ENCODE results near the gene TP73. TPM values are rescaled to one million over a fixed set of nuclear protein-coding genes. Genes with fewer than 3 reads are reported as not detected.

TP73 gene
- total RNA-seq, 6 experiments from 2014 or later: 0.05 to 2.3 (median 0.32) TPM

- intact Hi-C loops (cut with DNase I): no loop called here
- Histone ChIP-seq H3K9me3 (no peaks in the 10 kb centered on the region), H3K27ac (no peak overlapping the region), H3K4me3 (no peak overlapping the region), H3K27me3 (no peaks in the 10 kb centered on the region), H3K36me3 (peaks cover 0 to 9% (median 0%) of the 10 kb centered on the region in 4 donors), H3K4me1 (peaks cover 0 to 8% (median 0%) of the 10 kb centered on the region in 4 donors)
- no peak for TF ChIP-seq POLR2A (IDR thresholded peaks at IDR 0.05)
- no peak for TF ChIP-seq CTCF (IDR thresholded peaks at IDR 0.05)
- no peak for DNase-seq
- ATAC-seq: no peak
- 60% methylated on average over 1 of the region's 25 CpGs for WGBS (ENCODE audit: insufficient coverage, low coverage, low lambda C conversion rate, missing lambda C conversion rate)
These were observed 79.5 kb downstream of the TP73 start for GRCh38 chr1:3731583-3732433.

GRCh38 chr1:3732434-3733093, 80.2 kb downstream of the TP73 start:
- TF ChIP-seq POLR2A (IDR thresholded peaks at IDR 0.05) (no peak), CTCF (IDR thresholded peaks at IDR 0.05) (no peak)

GRCh38 chr1:3733094-3733882, 81.0 kb downstream of the TP73 start:
- ATAC-seq (peak in 1 of 4 donors; percentile 27), DNase-seq (no peak)
- TF ChIP-seq POLR2A (IDR thresholded peaks at IDR 0.05): no peak
- TF ChIP-seq CTCF (IDR thresholded peaks at IDR 0.05): no peak
- 69% methylated on average over 7 of the region's 29 CpGs for WGBS (ENCODE audit: insufficient coverage, low coverage, low lambda C conversion rate, missing lambda C conversion rate)
- H3K4me1 ChIP-seq: peaks cover 0 to 8% (median 0%) of the 10 kb centered on the region in 4 donors
- peaks cover 0 to 18% (median under 1%) of the 10 kb centered on the region in 4 donors for H3K36me3 ChIP-seq
- no peak overlapping the region for H3K4me3 ChIP-seq
- intact Hi-C loops (cut with DNase I): no loop called here
- H3K27me3 ChIP-seq: no peaks in the 10 kb centered on the region
- H3K27ac ChIP-seq: no peak overlapping the region
- H3K9me3 ChIP-seq: no peaks in the 10 kb centered on the region

More at GRCh38 chr1:3732434-3733093, 80.2 kb downstream of the TP73 start:
- Histone ChIP-seq H3K4me1 (peaks cover 0 to 8% (median 0%) of the 10 kb centered on the region in 4 donors), H3K27me3 (no peaks in the 10 kb centered on the region), H3K27ac (no peak overlapping the region), H3K4me3 (no peak overlapping the region), H3K9me3 (no peaks in the 10 kb centered on the region), H3K36me3 (peaks cover 0 to 11% (median 0%) of the 10 kb centered on the region in 4 donors)
- intact Hi-C loops (cut with DNase I): no loop called here
- 57% methylated on average over 3 of the region's 37 CpGs for WGBS (ENCODE audit: insufficient coverage, low coverage, low lambda C conversion rate, missing lambda C conversion rate)
- DNase-seq (no peak), ATAC-seq (no peak)

GRCh38 chr1:3733883-3734589, 81.7 kb downstream of the TP73 start:
- Histone ChIP-seq H3K4me1 (peaks cover 0 to 8% (median 0%) of the 10 kb centered on the region in 4 donors), H3K36me3 (peaks cover 0 to 20% (median under 1%) of the 10 kb centered on the region in 4 donors), H3K27ac (no peak overlapping the region), H3K9me3 (no peaks in the 10 kb centered on the region), H3K27me3 (no peaks in the 10 kb centered on the region), H3K4me3 (no peak overlapping the region)
- DNase-seq: no peak
- TF ChIP-seq POLR2A (IDR thresholded peaks at IDR 0.05): no peak
- no peak for TF ChIP-seq CTCF (IDR thresholded peaks at IDR 0.05)
- intact Hi-C loops (cut with DNase I): no loop called here
- 50% methylated on average over 2 of the region's 17 CpGs for WGBS (ENCODE audit: insufficient coverage, low coverage, low lambda C conversion rate, missing lambda C conversion rate)
- no peak for ATAC-seq

Data from right lobe of liver (tissue), 6 donors.